Neural cell (in vitro differentiated cells): ENCODE results near the gene ALDOC.

Source experiments
- EP300 ChIP-seq: fragments of 450-650 bp; conservative IDR thresholded peaks from 2 replicates; pipeline ENCODE4 v1.6.1; 2014; ENCODE audit warnings: antibody characterized with exemption, mild to moderate bottlenecking, moderate library complexity; ENCODE audit not compliant: poor library complexity, severe bottlenecking
- POLR2AphosphoS5 ChIP-seq: IDR thresholded peaks from 2 replicates; pipeline ENCODE4 v1.6.1; 2012
- TF ChIP-seq, protein P1 (sequence below): fragments of 450-650 bp; IDR thresholded peaks from 2 replicates; pipeline ENCODE4 v1.5.1; 2014; ENCODE audit warnings: antibody characterized with exemption, mild to moderate bottlenecking, moderate library complexity; ENCODE audit not compliant: poor library complexity, severe bottlenecking

DNA sequence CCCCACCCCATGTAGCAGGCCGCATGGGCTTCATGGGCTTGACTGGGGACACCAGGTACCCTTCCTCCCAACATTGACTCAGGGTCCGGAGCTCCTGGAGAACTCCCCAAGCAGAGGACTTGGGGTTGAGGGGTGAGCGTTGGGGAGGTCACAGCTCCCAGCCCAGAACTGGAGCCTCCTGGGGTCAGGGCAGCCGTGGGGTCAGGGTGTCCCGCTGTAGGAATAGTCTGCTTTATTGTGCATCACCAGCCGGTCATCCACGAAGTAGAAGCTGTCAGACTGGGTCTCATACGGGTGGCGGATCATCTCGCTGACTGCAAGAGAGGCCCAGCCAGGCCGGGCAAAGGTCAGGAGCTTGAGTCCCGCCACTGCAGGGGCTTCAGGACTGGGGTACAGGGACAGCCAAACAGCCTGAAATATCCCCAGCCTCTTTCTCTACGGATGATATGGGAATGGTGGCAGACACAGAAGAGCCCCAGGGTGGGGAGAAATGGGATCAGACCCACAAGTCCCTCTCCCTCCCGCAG lies 29.5 kb downstream of the ALDOC start:
- TF ChIP-seq, protein P1, sequence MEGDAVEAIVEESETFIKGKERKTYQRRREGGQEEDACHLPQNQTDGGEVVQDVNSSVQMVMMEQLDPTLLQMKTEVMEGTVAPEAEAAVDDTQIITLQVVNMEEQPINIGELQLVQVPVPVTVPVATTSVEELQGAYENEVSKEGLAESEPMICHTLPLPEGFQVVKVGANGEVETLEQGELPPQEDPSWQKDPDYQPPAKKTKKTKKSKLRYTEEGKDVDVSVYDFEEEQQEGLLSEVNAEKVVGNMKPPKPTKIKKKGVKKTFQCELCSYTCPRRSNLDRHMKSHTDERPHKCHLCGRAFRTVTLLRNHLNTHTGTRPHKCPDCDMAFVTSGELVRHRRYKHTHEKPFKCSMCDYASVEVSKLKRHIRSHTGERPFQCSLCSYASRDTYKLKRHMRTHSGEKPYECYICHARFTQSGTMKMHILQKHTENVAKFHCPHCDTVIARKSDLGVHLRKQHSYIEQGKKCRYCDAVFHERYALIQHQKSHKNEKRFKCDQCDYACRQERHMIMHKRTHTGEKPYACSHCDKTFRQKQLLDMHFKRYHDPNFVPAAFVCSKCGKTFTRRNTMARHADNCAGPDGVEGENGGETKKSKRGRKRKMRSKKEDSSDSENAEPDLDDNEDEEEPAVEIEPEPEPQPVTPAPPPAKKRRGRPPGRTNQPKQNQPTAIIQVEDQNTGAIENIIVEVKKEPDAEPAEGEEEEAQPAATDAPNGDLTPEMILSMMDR: no peak
- TF ChIP-seq EP300 (no peak), POLR2AphosphoS5 (no peak)
